K562 (cell line): ENCODE results near the gene CPHXL2. TPM values are rescaled to one million over a fixed set of nuclear protein-coding genes. Genes with fewer than 3 reads are reported as not detected.

Source experiments
- ATAC-seq: fragments of 200-7000 bp; cut with Tn5 transposase; 3 replicates; pipeline ENCODE4 v1.9.1; 2020; ENCODE audit warnings: moderate library complexity
- BruUV-seq: library from RNA; stranded (reverse); fragments of 400-500 nt; replicated peaks from 2 replicates; lab custom pipeline; 2021; lab: Mats Ljungman, UMichigan
- CTCF ChIA-PET: fragments of 300-600 bp; formaldehyde crosslinking; extraction: SDS; loops from one replicate; lab custom pipeline; 2021; ENCODE audit warnings: low intra/inter-chr PET ratio; lab: Yijun Ruan, JAX
- POLR2A ChIA-PET: fragments of 300-600, 350-650 bp; sonication (Branson Sonifier 250); formaldehyde crosslinking; extraction: SDS; loops from one replicate; lab custom pipeline; 2021; ENCODE audit warnings: antibody characterized with exemption, inconsistent platforms; lab: Yijun Ruan, JAX
- DNase-seq, 4 experiments: peaks; one replicate each; pipeline versions ENCODE4 v3.0.0 to v3.0.0-alpha.2; 2011 to 2018; ENCODE audit warnings: low spot score in 3 of 4, mixed read lengths in 3 of 4; ENCODE audit errors: extremely low read depth in 1 of 4
- FAIRE-seq: peaks from 2 replicates; lab custom pipeline; 2011; peaks lifted over from hg19 to GRCh38; lab: Jason Lieb, UNC
- H2AFZ ChIP-seq: 2 replicates; pipeline ENCODE4 v1.6.0; 2011; ENCODE audit warnings: low read depth, low read length, control low read depth, inconsistent platforms
- H3K27ac ChIP-seq: fragments of 200-600 bp; 3 replicates; pipeline ENCODE4 v1.8.0; 2011; ENCODE audit warnings: low read depth, mild to moderate bottlenecking, control low read depth, inconsistent platforms, low read length, moderate library complexity, mixed read lengths; ENCODE audit errors: extremely low read depth
- H3K27me3 ChIP-seq, 2 experiments: fragments of 300-600 bp in 1 of 2; 2 replicates in 1 of 2; 3 replicates in 1 of 2; pipeline versions ENCODE4 v1.6.0 to v1.8.0; 2011; ENCODE audit warnings: inconsistent platforms in 2 of 2, low read length in 2 of 2, mild to moderate bottlenecking in 1 of 2, mixed read lengths in 1 of 2, moderate library complexity in 1 of 2; ENCODE audit not compliant: control insufficient read depth in 2 of 2, insufficient read depth in 2 of 2
- H3K36me3 ChIP-seq: fragments of 300-600 bp; 3 replicates; pipeline ENCODE4 v1.8.0; 2011; ENCODE audit warnings: mild to moderate bottlenecking, low read length, inconsistent platforms; ENCODE audit not compliant: control insufficient read depth, insufficient read depth
- H3K4me1 ChIP-seq, 2 experiments: fragments of 200-600 bp in 1 of 2; replicated peaks in 1 of 2; 2 replicates in 1 of 2; 3 replicates in 1 of 2; pipeline versions ENCODE4 v1.5.1 to v1.8.0; 2011; ENCODE audit warnings: inconsistent platforms in 2 of 2, low read length in 2 of 2, mild to moderate bottlenecking in 1 of 2, mixed read lengths in 1 of 2, moderate library complexity in 1 of 2; ENCODE audit not compliant: control insufficient read depth in 2 of 2, insufficient read depth in 2 of 2
- H3K4me2 ChIP-seq: 2 replicates; pipeline ENCODE4 v1.6.1; 2011; ENCODE audit warnings: low read length, control low read depth, inconsistent platforms, mixed read lengths; ENCODE audit not compliant: insufficient read depth
- H3K4me3 ChIP-seq: fragments of 200-600 bp; sonication (generic), shearing (Covaris generic); 2 replicates; pipeline ENCODE4 v1.5.1; 2016; ENCODE audit warnings: control low read depth, inconsistent platforms
- H3K79me2 ChIP-seq: fragments of 200-600 bp; 3 replicates; pipeline ENCODE4 v1.8.0; 2011; ENCODE audit warnings: low read length, inconsistent platforms; ENCODE audit not compliant: control insufficient read depth, insufficient read depth
- H3K9ac ChIP-seq, 2 experiments: 2 replicates each; pipeline versions ENCODE4 v1.6.0 to v1.6.1; 2011; ENCODE audit warnings: low read depth in 2 of 2, low read length in 2 of 2, control low read depth in 1 of 2, inconsistent platforms in 1 of 2, mild to moderate bottlenecking in 1 of 2, mixed read lengths in 1 of 2; ENCODE audit not compliant: insufficient read depth in 1 of 2
- H3K9me1 ChIP-seq: one replicate; pipeline ENCODE4 v1.6.0; 2011; ENCODE audit warnings: inconsistent platforms, mild to moderate bottlenecking, low read length, moderate library complexity; ENCODE audit not compliant: control insufficient read depth, insufficient read depth
- H3K9me3 ChIP-seq: replicated peaks from 2 replicates; pipeline ENCODE4 v1.5.1; 2011; ENCODE audit warnings: low read depth, low read length, inconsistent platforms; ENCODE audit not compliant: control insufficient read depth, insufficient read depth
- H4K20me1 ChIP-seq: replicated peaks from 2 replicates; pipeline ENCODE4 v1.6.1; 2011; ENCODE audit warnings: low read length, inconsistent platforms, mixed read lengths; ENCODE audit not compliant: control insufficient read depth, insufficient read depth
- BDP1 ChIP-seq: IDR thresholded peaks from 3 replicates; pipeline ENCODE4 v1.6.1; 2011; ENCODE audit not compliant: insufficient read length, insufficient read depth
- BRD9 ChIP-seq: fragments of 450-650 bp; IDR thresholded peaks from 2 replicates; pipeline ENCODE4 v1.6.1; 2018; ENCODE audit warnings: low read depth; ENCODE audit not compliant: partially characterized antibody
- CBX8 ChIP-seq: fragments of 200-600 bp; sonication (generic); IDR thresholded peaks from 2 replicates; pipeline ENCODE4 v1.6.1; 2012; ENCODE audit warnings: borderline replicate concordance, mixed run types, low read depth, mild to moderate bottlenecking, moderate library complexity, mixed read lengths, low read length, control low read depth, inconsistent platforms; ENCODE audit not compliant: poor library complexity, severe bottlenecking; ENCODE audit errors: extremely low read depth
- DDX20 ChIP-seq: fragments of 450-650 bp; IDR thresholded peaks from 2 replicates; pipeline ENCODE4 v1.6.1; 2016; ENCODE audit warnings: missing genetic modification characterization, low read depth, mild to moderate bottlenecking, missing compliant biosample characterization, moderate library complexity
- JUN ChIP-seq, 2 experiments: sonication (generic) in 1 of 2; formaldehyde crosslinking in 1 of 2; IDR thresholded peaks; 2 replicates each; pipeline versions ENCODE4 v1.6.1 to v1.8.0; 2012 to 2022; ENCODE audit warnings: borderline replicate concordance in 2 of 2, mild to moderate bottlenecking in 2 of 2, improper control_type of control experiment in 1 of 2, low read depth in 1 of 2, low read length in 1 of 2, missing genetic modification reagents in 1 of 2
- POLR2AphosphoS2 ChIP-seq: IDR thresholded peaks from 2 replicates; pipeline ENCODE4 v1.6.1; 2012; ENCODE audit warnings: low read length, improper control_type of control experiment
- ZFP36 ChIP-seq: fragments of 150-350 bp; IDR thresholded peaks from 2 replicates; pipeline ENCODE4 v1.6.1; 2018; ENCODE audit warnings: low read length, low read depth; ENCODE audit not compliant: partially characterized antibody
- ZNF134 ChIP-seq: fragments of 250-450 bp; sonication (Bioruptor Pico); conservative IDR thresholded peaks from 2 replicates; pipeline ENCODE4 v1.4.0; 2020
- ZNF175 ChIP-seq: fragments of 200-800 bp; sonication (Bioruptor generic); IDR thresholded peaks from 2 replicates; pipeline ENCODE4 v1.6.1; 2016; ENCODE audit warnings: low read depth, mild to moderate bottlenecking, missing genetic modification characterization, missing compliant biosample characterization
- ZNF695 ChIP-seq: fragments of 450-650 bp; formaldehyde crosslinking; IDR thresholded peaks from 2 replicates; pipeline ENCODE4 v1.4.0; 2020; ENCODE audit warnings: mild to moderate bottlenecking, moderate library complexity
- ZNF75A ChIP-seq: fragments of 450-650 bp; formaldehyde crosslinking; IDR thresholded peaks from 2 replicates; pipeline ENCODE4 v1.4.0; 2020; ENCODE audit warnings: mild to moderate bottlenecking
- WGBS: fragments of 100-300 bp; shearing (Covaris generic); methylation state at CpG from one replicate; pipeline ENCODE4 v1.1.6; 2016; ENCODE audit warnings: low coverage, mixed read lengths; ENCODE audit not compliant: insufficient coverage; ENCODE audit errors: missing lambda C conversion rate; 5-methylcytosine and 5-hydroxymethylcytosine counted together
- in situ Hi-C: fragments of 300-500 bp; cut with MboI; formaldehyde crosslinking; loops from 4 replicates; pipeline ENCODE4 v1.15.0; 2018; ENCODE audit warnings: inconsistent platforms, mixed read lengths
- intact Hi-C: fragments of 100-400 bp; cut with micrococcal nuclease; formaldehyde crosslinking; loops from 2 replicates; pipeline ENCODE4 v1.14.2; 2022
- polyA plus RNA-seq, 8 experiments: library from polyadenylated mRNA; depleted of rRNA in 4 of 8; stranded (reverse) in 5 of 8; unstranded in 3 of 8; fragments of >200 nt; fragmentation: Nextera tagmentation in 2 of 8; fragmentation: Illumina TruSeq in 1 of 8; extraction: Ambion mirVana in 2 of 8; extraction: Trizol in 1 of 8; gene quantifications; 2 replicates each; pipeline versions ENCODE4 v1.2.1 to v1.2.3, GENCODE V29; 2011 to 2014; ENCODE audit warnings: inconsistent platforms in 1 of 8, missing spikeins in 1 of 8
- total RNA-seq, 7 experiments: library from RNA; depleted of rRNA in 6 of 7; stranded (reverse); fragments of >200 nt in 6 of 7; fragmentation: Illumina TruSeq in 2 of 7; extraction: Trizol in 2 of 7; gene quantifications; 2 replicates each; pipeline versions ENCODE4 v1.2.1 to v1.2.3, GENCODE V29; 2011 to 2021; ENCODE audit warnings: low replicate concordance in 1 of 7
- TF ChIP-seq, protein P1 (sequence below), 3 experiments: fragments of 200-800 bp in 1 of 3; sonication (Bioruptor generic) in 1 of 3; sonication (generic) in 1 of 3; formaldehyde crosslinking in 1 of 3; IDR thresholded peaks; 2 replicates each; pipeline versions ENCODE4 v1.6.1 to v1.8.0; 2016 to 2022; ENCODE audit warnings: mild to moderate bottlenecking in 2 of 3, missing compliant biosample characterization in 2 of 3, missing genetic modification characterization in 2 of 3, missing genetic modification reagents in 1 of 3
- TF ChIP-seq, protein P2 (sequence below): fragments of 250-450 bp; sonication (Bioruptor Pico); IDR thresholded peaks from 2 replicates; pipeline ENCODE4 v1.8.0; 2022; ENCODE audit warnings: moderate library complexity, mild to moderate bottlenecking, inconsistent platforms
- TF ChIP-seq, protein P3 (sequence below): fragments of 150-350 bp; conservative IDR thresholded peaks from 2 replicates; pipeline ENCODE4 v1.6.1; 2014; ENCODE audit warnings: low read length

CPHXL2 gene
- total and polyA plus RNA-seq, 9 of the 15 experiments (the other 6 are each of a cell fraction or from before 2014, with no cell fraction given), result not detected

DNA sequence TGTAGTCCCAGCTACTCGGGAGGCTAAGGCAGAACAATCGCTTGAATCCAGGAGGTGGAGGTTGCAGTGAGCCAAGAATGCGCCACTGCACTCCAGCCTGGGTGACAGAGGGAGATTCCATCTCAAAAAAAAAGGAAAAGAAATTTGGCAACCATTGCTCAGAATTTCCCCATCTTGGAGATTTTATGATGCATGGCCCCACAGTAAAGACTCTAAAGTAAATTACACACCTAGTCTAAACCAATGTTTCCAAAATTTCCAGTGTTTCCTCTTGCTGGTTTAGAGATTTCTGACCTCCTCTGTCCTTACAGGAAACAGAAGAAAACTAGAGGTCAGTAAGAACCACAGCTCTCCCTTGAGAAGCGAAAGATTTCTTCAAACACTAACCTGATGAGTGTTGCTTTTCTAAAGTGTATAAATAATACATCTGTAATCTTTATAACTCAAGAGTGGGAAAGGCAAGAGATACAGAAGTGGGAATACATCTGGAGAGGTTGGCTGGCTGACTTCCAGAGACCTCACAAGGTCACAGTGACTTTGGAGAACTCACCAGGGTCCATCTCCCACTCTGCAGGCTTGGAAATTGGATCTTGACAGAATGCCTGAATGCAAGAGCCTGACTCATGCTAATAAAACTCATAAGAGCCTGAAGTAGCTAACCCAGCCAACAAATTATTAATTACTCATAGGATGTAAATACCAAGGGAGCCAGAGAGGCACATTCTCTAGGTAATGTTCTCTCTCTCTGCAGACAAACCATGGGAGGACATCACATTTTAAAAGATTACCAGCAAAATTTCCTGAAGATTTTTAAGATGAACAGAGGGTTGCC is 62.5 kb downstream of the CPHXL2 start:
- H3K36me3 ChIP-seq, result peaks cover 51% of the 10 kb centered on the region; the same call in 2 of the 3 replicates
- no peaks in the 10 kb centered on the region for H3K9me1 ChIP-seq
- H3K4me2 ChIP-seq, result no peak overlapping the region
- no peaks in the 10 kb centered on the region for H3K79me2 ChIP-seq
- ChIA-PET POLR2A (no interaction called here), CTCF (no interaction called here)
- H3K9ac ChIP-seq, result no peak overlapping the region
- intact Hi-C loops (no loop called here), in situ Hi-C loops (no loop called here)
- no peak for ATAC-seq
- H3K9me3 ChIP-seq, result no peaks in the 10 kb centered on the region
- H3K4me1 ChIP-seq, result no peaks in the 10 kb centered on the region
- no peaks in the 10 kb centered on the region for H3K27me3 ChIP-seq
- no TSS peak for BruUV-seq
- no peak for DNase-seq
- no peaks in the 10 kb centered on the region for H4K20me1 ChIP-seq
- no peak overlapping the region for H2AFZ ChIP-seq
- no peak for FAIRE-seq
- WGBS, result 100% methylated on average over 4 of the region's 4 CpGs
- no peak overlapping the region for H3K27ac ChIP-seq
- no peak overlapping the region for H3K4me3 ChIP-seq
- no peak for TF ChIP-seq ZFP36
- TF ChIP-seq JUN (IDR thresholded peaks at IDR 0.05; ENCODE audit: borderline replicate concordance, low read depth, low read length), result no peak
- no peak for TF ChIP-seq JUN (CRISPR knock-in tag; IDR thresholded peaks at IDR 0.05; ENCODE audit: borderline replicate concordance)
- no peak for TF ChIP-seq ZNF695 (CRISPR knock-in tag)
- TF ChIP-seq DDX20, result no peak
- no peak for TF ChIP-seq BRD9
- TF ChIP-seq, protein P1, sequence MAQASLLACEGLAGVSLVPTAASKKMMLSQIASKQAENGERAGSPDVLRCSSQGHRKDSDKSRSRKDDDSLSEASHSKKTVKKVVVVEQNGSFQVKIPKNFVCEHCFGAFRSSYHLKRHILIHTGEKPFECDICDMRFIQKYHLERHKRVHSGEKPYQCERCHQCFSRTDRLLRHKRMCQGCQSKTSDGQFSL (CRISPR knock-in tag; IDR thresholded peaks at IDR 0.05), result no peak
- TF ChIP-seq, protein P1 (tag; IDR thresholded peaks at IDR 0.05), result no peak
- no peak for TF ChIP-seq ZNF175
- TF ChIP-seq CBX8, result no peak
- TF ChIP-seq, protein P2, sequence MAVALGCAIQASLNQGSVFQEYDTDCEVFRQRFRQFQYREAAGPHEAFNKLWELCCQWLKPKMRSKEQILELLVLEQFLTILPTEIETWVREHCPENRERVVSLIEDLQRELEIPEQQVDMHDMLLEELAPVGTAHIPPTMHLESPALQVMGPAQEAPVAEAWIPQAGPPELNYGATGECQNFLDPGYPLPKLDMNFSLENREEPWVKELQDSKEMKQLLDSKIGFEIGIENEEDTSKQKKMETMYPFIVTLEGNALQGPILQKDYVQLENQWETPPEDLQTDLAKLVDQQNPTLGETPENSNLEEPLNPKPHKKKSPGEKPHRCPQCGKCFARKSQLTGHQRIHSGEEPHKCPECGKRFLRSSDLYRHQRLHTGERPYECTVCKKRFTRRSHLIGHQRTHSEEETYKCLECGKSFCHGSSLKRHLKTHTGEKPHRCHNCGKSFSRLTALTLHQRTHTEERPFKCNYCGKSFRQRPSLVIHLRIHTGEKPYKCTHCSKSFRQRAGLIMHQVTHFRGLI (CRISPR knock-in tag), result no peak
- no peak for TF ChIP-seq ZNF75A (CRISPR knock-in tag)
- TF ChIP-seq BDP1, result no peak
- no peak for TF ChIP-seq POLR2AphosphoS2
- no peak for TF ChIP-seq ZNF134 (CRISPR knock-in tag)
- TF ChIP-seq, protein P3, sequence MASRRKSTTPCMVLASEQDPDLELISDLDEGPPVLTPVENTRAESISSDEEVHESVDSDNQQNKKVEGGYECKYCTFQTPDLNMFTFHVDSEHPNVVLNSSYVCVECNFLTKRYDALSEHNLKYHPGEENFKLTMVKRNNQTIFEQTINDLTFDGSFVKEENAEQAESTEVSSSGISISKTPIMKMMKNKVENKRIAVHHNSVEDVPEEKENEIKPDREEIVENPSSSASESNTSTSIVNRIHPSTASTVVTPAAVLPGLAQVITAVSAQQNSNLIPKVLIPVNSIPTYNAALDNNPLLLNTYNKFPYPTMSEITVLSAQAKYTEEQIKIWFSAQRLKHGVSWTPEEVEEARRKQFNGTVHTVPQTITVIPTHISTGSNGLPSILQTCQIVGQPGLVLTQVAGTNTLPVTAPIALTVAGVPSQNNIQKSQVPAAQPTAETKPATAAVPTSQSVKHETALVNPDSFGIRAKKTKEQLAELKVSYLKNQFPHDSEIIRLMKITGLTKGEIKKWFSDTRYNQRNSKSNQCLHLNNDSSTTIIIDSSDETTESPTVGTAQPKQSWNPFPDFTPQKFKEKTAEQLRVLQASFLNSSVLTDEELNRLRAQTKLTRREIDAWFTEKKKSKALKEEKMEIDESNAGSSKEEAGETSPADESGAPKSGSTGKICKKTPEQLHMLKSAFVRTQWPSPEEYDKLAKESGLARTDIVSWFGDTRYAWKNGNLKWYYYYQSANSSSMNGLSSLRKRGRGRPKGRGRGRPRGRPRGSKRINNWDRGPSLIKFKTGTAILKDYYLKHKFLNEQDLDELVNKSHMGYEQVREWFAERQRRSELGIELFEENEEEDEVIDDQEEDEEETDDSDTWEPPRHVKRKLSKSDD, result no peak
